ENCODE data around the gene GNA14. TPM values are rescaled to one million over a fixed set of nuclear protein-coding genes. Genes with fewer than 3 reads are reported as not detected.

Gene GNA14
- total RNA-seq, 1 experiment from 2014 or later = 1.3 TPM

GRCh38 chr9:77649109-77649812 is 1.1 kb upstream of the GNA14 start:
- H3F3A ChIP-seq (ENCODE audit: insufficient read depth, low read depth) = no peaks in the 10 kb centered on the region
- H3K9me2 ChIP-seq (ENCODE audit: insufficient read depth) = no peaks in the 10 kb centered on the region
- no peaks in the 10 kb centered on the region for H3K4me1 ChIP-seq (replicated peaks; ENCODE audit: insufficient read depth)
- no peak for DNase-seq
- no peak overlapping the region for H3K4me3 ChIP-seq
- no peaks in the 10 kb centered on the region; the same call in 1 of the 2 replicates for H3K9me3 ChIP-seq (ENCODE audit: insufficient read depth, low read depth)
- no peak overlapping the region for H2AFZ ChIP-seq
- no TSS peak for BruUV-seq (replicated peaks)
- TF ChIP-seq, protein P1, sequence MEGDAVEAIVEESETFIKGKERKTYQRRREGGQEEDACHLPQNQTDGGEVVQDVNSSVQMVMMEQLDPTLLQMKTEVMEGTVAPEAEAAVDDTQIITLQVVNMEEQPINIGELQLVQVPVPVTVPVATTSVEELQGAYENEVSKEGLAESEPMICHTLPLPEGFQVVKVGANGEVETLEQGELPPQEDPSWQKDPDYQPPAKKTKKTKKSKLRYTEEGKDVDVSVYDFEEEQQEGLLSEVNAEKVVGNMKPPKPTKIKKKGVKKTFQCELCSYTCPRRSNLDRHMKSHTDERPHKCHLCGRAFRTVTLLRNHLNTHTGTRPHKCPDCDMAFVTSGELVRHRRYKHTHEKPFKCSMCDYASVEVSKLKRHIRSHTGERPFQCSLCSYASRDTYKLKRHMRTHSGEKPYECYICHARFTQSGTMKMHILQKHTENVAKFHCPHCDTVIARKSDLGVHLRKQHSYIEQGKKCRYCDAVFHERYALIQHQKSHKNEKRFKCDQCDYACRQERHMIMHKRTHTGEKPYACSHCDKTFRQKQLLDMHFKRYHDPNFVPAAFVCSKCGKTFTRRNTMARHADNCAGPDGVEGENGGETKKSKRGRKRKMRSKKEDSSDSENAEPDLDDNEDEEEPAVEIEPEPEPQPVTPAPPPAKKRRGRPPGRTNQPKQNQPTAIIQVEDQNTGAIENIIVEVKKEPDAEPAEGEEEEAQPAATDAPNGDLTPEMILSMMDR (conservative IDR thresholded peaks at IDR 0.05) = peak; percentile 56
- no peak for TF ChIP-seq EZH2 (IDR thresholded peaks at IDR 0.05; ENCODE audit: low read depth)
- no peak overlapping the region for H3K4me2 ChIP-seq
- intact Hi-C loops (cut with micrococcal nuclease; ENCODE audit: unreplicated experiment) = loop anchor here (2.0 to 5.0 kb wide), 2 partner anchors 60 to 383 kb away; partner anchors contain the start of gene GNAQ
- no peaks in the 10 kb centered on the region for H4K20me1 ChIP-seq (ENCODE audit: insufficient read depth)
- H3K27me3 ChIP-seq (ENCODE audit: insufficient read depth, low read depth) = no peaks in the 10 kb centered on the region
- H3K27ac ChIP-seq = no peak overlapping the region
- H3K79me2 ChIP-seq (ENCODE audit: low read depth) = no peaks in the 10 kb centered on the region
- CTCF ChIA-PET = interaction anchor here (0.7 to 1.3 kb wide), 4 partner anchors 101 to 215 kb away, joined by 3 to 6 read pairs (median 4); no protein-coding TSS in a partner anchor
- H3K36me3 ChIP-seq (ENCODE audit: low read depth) = no peaks in the 10 kb centered on the region
- POLR2A ChIA-PET (ENCODE audit: unreplicated experiment) = interaction anchor here (0.5 to 0.6 kb wide), 2 partner anchors 43 to 58 kb away, joined by 6 read pairs; no protein-coding TSS in a partner anchor

GRCh38 chr9:77647267-77648233 is 572 bp downstream of the GNA14 start:
- Histone ChIP-seq H2AFZ (no peak overlapping the region), H3K27me3 (ENCODE audit: insufficient read depth, low read depth) (no peaks in the 10 kb centered on the region), H3F3A (ENCODE audit: insufficient read depth, low read depth) (no peaks in the 10 kb centered on the region), H4K20me1 (ENCODE audit: insufficient read depth) (no peaks in the 10 kb centered on the region), H3K4me2 (no peak overlapping the region), H3K36me3 (ENCODE audit: low read depth) (no peaks in the 10 kb centered on the region), H3K4me3 (no peak overlapping the region), H3K9me3 (ENCODE audit: insufficient read depth, low read depth) (no peaks in the 10 kb centered on the region), H3K27ac (no peak overlapping the region), H3K4me1 (replicated peaks; ENCODE audit: insufficient read depth) (no peaks in the 10 kb centered on the region), H3K79me2 (ENCODE audit: low read depth) (no peaks in the 10 kb centered on the region), H3K9me2 (ENCODE audit: insufficient read depth) (no peaks in the 10 kb centered on the region)
- BruUV-seq (replicated peaks) = no TSS peak
- DNase-seq = no peak
- CTCF ChIA-PET = interaction anchor here (0.9 to 1.3 kb wide), 2 partner anchors 103 to 104 kb away, joined by 4 to 6 read pairs; no protein-coding TSS in a partner anchor
- intact Hi-C loops (cut with micrococcal nuclease; ENCODE audit: unreplicated experiment) = loop anchor here (1.0 to 5.0 kb wide), 4 partner anchors 59 to 385 kb away; partner anchors contain the start of gene GNAQ
- POLR2A ChIA-PET (ENCODE audit: unreplicated experiment) = no interaction called here
- TF ChIP-seq, protein P1 (conservative IDR thresholded peaks at IDR 0.05) = no peak
- no peak for TF ChIP-seq EZH2 (IDR thresholded peaks at IDR 0.05; ENCODE audit: low read depth)

DNA sequence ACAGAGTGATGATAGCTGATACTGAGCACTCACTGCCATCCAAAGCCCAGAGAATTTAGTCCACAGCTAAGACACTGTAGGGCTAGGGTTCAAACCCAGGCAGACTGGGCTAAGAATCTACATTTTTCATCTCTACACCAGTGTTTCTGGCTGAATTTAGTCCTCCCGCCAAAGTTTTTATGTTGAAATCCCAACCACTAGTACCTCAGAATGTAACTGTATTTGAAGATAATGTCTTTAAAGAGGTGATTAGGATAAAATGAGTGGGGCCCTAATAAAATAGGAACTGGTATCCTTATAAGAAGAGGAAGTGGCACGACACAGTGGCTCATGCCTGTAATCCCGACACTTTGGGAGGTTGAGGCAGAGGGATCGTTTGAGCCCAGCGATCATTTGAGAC is 4.3 kb downstream of the GNA14 start:
- H2AFZ ChIP-seq = no peak overlapping the region
- H3K27ac ChIP-seq = no peak overlapping the region
- POLR2A ChIA-PET (ENCODE audit: unreplicated experiment) = no interaction called here
- H3K27me3 ChIP-seq (ENCODE audit: insufficient read depth, low read depth) = no peaks in the 10 kb centered on the region
- no peak for TF ChIP-seq EZH2 (IDR thresholded peaks at IDR 0.05; ENCODE audit: low read depth)
- TF ChIP-seq, protein P1 (conservative IDR thresholded peaks at IDR 0.05) = no peak
- CTCF ChIA-PET = no interaction called here
- DNase-seq = no peak
- H4K20me1 ChIP-seq (ENCODE audit: insufficient read depth) = no peaks in the 10 kb centered on the region
- no peak overlapping the region for H3K4me3 ChIP-seq
- H3K4me1 ChIP-seq (replicated peaks; ENCODE audit: insufficient read depth) = no peaks in the 10 kb centered on the region
- no peaks in the 10 kb centered on the region for H3K79me2 ChIP-seq (ENCODE audit: low read depth)
- H3K9me3 ChIP-seq (ENCODE audit: insufficient read depth, low read depth) = no peaks in the 10 kb centered on the region
- intact Hi-C loops (cut with micrococcal nuclease; ENCODE audit: unreplicated experiment) = no loop called here
- no peaks in the 10 kb centered on the region for H3K36me3 ChIP-seq (ENCODE audit: low read depth)
- no TSS peak for BruUV-seq (replicated peaks)
- H3K4me2 ChIP-seq = no peak overlapping the region
- H3K9me2 ChIP-seq (ENCODE audit: insufficient read depth) = no peaks in the 10 kb centered on the region
- H3F3A ChIP-seq (ENCODE audit: insufficient read depth, low read depth) = no peaks in the 10 kb centered on the region

Data from PC-9 (cell line).